Measurements from ENCODE around the gene NTMT1.

The NTMT1 gene

DNA sequence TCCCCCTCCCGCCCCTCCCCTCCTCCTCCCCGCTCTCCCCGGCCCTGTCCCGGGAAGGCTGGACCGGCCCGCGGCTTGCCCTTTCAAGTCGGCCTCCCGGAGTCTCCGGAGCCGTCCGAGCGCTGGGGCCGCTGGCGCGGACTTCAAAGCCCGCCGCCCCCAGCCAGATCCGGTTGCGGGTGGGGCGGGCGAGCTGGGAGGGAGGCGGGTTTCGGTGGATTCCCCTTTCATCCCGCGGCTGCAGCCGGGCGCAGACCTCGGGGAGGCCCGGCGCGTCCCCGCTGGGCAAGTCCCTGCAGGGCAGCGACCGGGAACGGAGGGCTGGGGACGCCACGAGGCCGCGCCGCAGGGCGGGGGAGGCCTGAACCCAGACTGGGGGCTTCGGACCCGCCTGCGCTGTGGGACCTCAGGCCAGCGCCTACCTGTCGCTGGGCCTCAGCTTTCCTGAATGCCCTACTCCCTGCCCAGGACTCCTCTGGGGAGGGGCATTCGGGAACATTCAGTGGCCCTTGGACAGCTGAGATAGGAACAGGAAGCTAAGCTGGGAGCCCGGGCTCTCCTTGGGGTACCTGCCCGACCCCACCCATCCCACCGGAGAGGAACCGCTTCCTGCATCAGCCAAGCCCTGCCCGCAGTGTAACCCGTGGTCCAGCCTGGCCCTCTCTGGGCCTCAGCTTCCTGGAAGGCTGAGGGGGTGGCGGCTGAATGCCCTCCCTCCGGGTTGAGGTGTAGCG lies 28.4 kb upstream of the NTMT1 start:
- DNase-seq: peak; percentile 43 to 48

DNA sequence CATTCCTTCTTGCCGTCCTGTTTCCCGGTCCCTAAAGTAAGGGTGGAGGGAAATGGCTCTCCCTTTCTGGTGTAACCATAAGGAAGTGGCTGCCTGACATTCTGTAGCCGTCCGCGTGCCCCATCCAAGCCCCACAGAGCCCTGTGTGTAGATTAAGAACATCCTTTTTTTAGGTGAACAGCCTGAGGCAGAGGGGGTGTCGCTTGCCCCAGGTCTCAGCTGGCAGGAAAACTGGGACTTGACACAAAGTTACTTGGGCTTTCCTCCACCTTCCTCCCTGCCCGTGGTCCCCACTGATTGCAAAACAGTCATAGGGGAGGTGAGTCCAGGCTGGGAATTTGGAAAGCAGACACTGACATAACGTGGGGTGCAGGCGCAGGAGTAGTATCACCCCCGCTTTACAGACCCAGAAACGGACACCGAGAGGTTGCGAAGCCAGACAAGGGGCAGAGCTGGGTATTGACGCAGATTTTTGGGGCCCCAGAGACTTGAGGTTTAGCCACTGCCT lies 27.8 kb upstream of the NTMT1 start:
- DNase-seq: no peak

DNA sequence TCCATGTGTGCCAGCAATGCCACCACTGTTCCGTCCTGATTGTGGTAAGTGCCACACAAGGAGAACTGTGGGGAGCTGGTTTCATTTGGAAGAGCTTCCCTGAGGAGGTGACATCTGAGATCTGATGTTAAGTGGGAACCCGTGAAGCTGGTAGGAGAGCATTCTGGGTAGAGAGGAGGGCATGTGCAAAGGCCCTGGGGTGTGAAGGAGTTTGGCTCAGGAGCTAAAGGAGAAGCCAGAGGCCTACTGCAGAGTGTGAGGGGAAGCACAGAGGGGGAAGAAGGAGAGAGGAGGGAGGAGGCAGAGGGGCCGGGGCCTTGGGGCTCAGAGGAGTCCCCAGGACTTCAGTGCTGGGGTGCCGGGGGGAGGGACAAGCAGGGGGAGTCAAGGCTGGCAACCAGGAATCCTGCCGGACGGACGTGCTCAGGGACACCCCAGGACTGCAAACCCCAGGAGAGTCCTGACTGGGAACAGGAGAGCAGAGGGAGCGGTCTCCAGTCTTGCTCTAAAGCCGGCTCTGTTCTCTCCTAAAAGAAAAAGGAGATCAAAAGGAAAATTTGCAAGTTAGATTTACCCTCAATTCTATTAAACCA lies 24.8 kb upstream of the NTMT1 start:
- no peak for DNase-seq

DNA sequence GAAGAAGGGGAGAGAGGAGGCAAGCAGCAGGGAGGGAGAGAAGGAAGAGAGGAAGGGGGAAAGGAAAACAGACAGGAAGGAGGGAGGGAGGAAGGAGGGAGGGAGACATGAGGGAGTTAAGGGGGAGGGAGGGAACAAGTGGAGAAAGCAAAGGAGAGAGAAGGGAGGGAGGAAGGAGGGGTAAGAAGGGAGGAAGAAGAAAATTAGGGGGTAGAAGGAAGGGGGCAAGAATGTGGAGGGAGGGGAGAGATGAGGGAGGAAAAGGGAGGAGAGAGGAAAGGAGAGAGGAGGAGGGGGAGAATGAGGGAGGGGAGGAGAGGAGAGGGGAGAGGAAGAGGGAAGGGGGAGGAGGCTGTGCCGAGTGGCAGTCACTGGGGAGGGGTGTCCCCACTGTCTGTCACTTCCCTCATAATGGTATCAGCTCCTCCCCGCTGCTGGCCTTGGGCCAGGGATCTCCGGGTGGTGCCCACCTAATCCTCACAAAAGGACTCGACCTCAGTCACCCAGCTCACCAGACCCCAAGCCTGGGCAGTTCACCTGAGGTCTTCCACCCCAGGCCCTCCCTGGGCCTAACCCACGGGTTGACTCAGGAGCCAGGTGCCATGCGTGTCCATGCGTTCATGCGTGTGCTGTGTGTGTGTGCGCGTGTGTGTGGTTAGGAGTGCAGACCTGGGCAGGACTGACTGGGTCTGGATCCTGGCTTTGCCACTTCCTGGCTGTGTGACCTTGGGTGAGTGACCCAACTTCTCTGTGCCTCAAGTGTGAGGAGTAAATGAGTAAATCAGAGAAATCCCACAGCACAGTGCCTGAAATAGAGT lies 23.2 kb upstream of the NTMT1 start:
- no peak for DNase-seq

DNA sequence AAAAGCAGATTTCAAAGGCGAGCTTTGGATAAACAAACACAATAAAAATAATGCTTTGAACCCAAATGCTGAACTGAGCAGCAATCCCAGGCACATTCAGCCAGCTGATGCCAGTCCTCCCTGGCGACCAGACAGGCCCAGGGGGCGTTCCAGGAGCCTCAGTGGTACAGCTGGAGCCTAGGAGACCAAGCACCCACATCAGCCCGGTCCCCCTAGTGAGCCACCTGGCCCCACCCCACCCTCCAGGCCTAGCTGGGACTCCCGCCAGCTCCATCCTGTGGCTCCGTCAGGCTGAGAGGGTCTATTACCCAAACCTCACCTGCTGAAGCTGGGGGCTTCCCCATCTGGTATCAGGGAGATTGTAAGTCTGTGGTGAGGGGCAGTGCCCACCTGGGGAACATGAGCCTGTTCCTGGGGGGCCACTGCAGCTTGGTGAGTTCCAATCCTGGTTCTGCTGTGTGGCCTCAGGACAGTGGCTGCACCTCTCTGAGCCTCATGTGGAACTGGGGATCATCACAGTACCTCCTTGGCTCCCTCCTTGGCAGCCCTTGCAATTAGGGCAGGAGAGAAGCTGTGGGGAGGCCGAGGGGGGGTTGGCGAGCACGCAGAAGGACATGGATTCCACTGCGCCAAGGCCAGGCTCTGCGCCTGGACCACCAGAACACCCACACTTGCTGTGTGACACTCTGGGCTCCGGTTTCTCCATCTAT lies 21.8 kb upstream of the NTMT1 start:
- DNase-seq: no peak

DNA sequence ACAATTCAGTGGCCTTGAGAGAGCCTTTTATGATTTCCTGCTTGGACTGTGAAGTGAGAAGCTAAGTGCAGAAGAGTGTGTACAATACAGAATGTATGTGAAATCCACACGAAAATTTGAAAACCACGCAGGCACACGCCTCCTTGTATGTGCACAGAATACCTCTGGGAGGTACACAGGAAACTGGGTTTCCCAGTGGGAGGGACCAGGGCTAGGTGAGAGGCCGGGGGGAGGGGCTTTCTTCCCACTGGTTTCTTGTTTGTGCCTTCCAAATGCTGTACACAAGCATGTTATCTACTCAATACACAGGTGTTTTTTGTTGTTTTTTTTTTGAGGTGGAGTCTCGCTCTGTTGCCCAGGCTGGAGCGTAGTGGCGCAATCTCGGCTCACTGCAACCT lies 21.2 kb upstream of the NTMT1 start:
- DNase-seq: no peak

DNA sequence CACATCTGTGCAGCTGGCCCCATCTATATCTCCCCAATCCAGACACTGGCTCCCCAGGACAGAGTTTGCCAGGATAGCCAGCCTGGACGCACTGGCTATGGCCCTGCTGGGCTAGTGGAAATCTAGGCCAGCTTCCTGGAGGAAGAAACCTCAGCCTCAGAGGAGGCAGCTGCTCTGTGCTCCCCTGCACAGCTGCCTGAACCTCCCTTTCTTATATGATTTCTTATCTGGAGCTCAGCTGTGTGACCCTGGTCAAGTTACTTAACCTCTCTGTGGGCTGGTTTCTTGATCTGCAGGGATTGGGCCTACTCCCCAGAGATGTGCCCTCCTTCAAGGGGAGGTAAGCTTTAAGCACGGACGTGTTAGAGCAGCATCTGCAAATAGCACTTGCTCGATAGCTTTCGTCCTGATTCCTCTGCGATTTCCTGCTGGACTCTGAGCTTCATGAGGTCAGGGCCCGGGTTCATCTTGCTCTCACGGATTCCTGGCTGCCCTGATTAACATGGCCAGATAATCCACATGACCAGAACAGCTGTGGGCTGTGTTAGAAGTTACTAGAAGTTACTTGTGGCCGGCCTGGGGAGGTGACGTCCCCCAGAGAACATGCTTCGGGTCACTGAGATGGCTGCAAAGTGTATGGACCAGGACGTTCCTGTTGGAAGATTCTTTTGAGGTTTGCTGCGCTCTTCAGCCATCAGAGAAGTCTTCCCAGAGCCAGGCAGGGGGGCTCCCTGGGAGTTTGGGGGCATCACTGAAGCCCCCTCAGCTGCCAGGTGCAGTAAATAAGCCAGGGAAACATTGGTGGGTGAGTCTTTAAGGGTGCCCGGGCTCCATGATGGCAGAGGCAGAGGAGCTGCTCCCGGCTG lies 19.6 kb upstream of the NTMT1 start:
- no peak for DNase-seq

DNA sequence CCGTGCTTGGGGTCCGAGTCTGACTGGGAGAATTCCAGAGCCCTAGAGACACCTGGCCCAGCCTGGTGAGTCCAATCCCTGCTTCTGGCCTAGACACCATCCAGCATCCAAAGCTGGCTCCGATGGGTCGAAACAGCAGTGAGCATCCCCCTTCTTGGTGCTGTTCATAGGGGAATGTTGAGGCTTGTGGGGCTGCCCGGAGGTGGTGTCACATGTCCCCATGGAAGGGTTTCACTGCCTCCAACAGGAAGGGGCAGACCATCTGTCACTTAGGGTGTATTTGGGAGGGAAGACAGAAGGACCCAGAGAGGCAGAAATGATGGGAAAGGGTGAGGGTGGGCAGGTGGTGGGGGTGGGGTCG lies 19.0 kb upstream of the NTMT1 start:
- no peak for DNase-seq

DNA sequence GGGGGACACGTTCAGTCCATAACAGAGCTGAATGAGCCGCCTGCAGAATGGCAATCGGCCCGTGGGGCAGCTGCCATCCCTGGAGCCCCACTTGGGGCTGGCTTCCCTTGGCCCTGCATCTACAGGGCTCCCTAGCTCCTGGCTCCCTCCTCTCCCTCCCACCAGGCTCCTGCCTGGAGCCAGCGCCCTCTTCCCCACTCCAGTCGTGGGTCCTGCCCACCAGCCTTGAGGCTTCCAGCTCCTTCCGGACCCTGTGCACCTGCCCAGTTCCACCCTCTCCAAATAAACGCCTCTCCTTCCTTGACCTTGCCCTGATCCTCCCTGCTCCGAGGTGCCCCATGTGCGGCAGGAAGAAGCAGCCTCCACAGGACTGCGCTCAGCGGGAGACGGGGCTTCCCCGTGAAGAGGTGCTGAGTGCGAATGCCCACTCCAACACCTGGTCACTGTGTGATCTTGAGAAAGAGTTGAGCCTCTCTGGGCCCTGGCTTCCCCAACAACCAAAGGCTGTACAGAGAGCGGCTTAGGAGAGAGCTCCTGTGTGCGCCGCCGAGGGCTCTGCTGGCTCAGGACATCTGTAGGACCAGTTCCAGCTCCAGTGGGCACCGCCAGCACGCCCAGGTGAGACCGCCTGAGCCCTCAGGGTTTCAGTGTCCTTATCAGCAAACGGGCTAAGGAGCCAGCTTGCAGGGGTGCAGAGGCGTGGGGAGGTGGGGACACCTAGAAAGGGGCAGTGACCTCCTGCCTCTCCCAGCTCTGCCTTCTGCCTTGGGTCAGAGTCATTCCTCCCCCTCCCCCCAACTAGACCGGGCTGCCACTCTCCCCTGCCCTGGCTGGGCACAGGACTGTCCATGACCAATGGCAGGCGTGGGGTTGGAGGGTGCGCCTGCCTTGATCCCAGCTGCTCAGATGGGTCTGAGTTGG lies 17.1 kb upstream of the NTMT1 start:
- DNase-seq: no peak

DNA sequence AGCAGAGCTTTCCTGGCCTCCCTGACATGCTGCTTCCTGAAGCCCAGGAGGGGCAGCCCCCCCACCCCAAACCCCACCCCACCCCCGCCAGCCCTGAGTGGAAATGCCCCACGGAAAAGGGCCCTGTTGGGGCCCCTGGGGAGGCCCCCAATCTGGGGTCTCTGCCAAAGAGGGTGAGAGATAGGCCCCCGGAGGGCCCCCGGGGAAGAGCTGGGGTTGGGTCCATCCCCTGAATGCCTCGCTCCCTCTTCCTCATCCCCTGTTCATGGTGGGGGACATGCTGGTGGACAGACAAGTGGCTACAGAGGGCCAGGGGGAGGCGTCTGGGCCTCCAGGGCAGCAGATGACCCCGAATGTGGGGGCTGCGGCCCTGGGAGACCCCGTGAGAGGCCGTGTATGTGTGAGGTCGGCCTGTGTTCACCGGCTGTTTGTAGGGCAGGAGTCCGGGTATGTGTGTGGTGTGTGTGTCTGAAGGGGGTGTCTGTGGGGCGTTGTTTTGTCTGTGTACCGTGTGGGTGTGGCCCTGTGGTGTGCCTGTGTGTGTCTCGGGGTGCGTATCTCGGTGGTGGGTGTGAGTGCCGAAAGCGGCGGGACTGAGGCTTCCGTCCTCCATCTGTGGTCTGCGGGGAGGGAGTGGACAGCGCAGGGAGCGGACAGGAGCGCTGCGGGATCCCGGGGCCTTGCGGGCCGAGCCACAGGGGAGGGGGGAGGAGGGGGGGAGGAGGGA lies 16.3 kb upstream of the NTMT1 start:
- DNase-seq: peak; percentile 83 to 85

DNA sequence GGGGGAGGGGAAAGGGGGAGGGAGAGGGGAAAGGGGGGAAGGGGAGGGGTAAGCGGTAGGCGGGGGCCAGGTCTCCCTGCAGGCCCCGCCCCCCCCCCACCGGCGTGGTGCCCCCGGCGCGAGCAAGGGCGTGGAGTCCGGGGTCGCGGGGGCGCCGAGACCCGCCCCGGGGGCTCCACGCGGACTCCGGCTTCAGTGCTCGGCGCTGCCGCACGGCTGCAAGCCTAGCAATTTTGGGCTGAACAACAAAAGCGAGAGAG lies 15.8 kb upstream of the NTMT1 start:
- peak in 1 of 2 donors; percentile 26 for DNase-seq

DNA sequence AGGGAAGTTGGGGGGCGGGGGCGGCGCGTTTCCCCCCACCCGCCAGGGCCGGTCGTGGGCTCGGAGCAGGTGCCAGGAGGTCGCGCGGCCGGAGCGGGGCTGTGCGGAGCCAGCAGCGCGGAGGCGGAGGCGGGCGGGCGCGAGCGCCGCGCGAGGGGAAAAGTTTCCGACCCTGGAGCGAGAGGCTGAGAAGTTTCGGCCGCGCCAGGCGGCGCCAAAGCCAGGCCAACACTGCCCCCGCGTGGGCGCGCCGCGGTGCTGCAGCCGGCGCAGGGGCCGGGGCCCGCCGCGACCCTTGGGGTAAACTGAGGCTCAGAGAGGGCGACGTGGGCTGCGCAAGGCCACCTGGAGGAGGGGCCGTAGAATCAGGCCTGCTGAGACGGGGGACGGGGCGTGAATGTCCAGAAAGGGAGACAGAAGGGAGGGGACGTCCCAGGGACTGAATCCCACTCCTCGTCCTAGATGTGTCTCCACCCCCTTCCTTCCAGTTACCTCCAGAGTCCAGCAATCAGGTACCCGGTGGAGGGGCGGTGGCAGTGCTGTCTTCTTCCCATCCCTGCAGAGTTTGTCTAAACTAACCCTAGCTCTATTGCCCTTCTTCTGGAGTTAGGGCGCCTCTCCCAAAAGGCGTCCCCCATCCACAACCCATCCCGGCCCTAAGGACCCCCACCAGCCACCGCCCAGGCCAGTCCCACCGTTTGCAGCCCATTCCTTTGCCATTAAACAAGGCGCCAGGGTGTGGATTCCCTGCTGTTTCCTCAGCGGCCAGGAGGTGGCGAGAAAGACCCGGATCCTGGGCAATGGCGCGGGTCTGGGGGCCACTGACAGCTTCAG lies 15.3 kb upstream of the NTMT1 start:
- peak; percentile 69 to 74 for DNase-seq

DNA sequence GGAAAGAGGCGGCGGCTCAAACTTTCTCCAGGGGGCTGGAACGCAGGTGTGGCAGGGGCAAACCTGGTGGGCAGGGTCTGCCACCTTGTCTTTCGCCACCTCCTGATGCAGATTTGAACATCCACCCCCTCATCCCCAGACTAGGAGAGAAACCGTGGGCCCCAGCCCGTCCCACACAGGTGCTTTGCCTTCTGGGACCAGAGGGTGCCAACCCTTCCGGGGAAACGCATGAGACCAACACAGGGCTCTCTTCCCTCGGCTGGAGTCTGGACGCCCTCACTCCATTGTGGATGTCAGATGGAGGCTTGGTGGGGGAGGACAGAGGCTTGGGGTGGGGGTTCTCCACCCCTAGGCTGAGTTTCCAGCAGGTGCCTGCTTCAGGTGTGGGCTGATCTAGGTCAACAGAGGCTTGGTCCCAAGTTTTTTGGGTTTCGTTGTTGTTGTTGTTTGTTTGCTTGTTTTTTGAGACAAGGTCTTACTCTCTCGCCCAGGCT lies 14.6 kb upstream of the NTMT1 start:
- no peak for DNase-seq

DNA sequence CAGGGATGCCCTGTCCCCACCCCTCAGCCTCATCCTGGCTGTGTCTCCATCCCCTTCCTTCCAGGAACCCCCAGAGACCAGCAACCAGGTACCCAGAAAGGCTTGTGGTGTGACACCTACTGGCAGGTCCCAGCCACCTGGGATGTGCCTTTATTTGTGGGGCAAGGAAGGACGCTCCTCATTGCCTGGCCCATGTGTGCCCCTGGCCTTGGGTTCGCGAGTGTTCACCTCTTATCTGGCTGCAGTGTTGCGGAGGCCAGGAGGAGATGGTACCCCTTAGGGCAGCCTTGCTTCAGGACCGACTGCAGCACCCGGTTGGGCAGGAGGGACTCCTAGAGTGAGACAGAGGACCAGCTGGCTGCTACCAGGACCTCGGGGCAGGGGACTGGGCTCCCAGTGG lies 13.8 kb upstream of the NTMT1 start:
- no peak for DNase-seq

DNA sequence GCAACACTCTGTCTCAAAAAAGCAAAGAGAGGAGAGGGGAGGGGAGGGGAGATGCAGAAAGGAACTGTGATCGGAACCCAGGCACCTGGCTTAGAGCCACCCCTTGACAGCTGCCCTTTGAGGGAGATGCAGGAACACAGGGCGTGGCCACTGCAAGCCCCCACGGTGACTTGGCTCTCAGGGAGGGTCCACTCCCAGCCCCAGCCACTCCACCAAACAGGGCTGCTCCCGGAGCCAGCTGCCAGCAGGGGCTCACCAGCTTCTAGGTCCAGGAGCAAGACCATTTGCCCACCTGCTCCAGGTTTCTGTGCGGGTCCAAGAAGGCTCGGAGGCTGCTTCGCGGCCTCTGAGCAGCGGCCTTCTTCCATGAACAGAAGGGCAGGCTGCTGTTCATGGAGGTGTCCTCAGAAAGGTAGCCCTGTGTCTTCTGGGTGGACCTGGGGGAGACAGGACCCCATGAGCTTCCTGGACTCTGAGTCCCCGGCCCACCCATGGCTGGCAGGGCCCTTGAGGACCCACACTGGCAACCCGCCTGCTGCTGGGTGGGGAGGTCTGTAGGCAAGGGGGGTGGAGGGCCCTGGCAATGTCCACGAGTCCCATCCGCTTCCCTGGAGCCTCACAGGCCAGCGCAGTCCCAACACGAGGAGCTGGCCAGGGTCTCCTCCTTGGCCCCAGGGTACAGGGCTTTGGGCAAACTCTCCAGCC lies 13.0 kb upstream of the NTMT1 start:
- DNase-seq: no peak

DNA sequence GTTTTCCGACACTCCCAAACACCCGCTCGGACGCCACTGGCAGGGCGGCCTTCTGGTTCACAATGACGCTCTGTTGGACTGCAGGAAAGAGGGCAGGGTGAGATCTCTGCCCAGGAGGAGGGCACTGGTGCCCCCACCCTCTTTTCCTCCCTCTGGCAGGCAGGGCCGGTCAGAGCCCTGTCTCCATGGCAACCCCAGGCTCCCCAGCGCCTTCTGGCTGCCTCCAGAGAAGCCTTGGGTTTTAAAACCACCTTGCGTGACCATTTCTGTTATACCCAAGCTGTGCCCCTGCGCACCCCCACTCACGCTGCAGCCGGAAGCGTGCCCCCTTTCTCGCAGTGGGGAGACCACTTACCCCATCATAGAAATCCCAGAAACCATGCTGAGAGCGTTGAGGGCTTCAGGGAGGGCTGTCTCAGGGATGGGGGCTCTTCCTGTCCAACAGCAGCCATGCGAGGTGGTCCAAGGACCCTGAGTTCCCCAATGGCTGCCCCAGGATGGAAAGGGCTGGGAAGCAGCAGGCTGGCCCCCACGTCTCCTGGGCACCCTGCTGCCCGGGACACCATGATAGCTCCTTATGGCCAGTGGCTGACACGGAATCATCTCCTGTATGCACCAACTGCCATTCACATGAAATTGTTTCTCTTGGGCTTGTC lies 12.3 kb upstream of the NTMT1 start:
- DNase-seq: no peak

DNA sequence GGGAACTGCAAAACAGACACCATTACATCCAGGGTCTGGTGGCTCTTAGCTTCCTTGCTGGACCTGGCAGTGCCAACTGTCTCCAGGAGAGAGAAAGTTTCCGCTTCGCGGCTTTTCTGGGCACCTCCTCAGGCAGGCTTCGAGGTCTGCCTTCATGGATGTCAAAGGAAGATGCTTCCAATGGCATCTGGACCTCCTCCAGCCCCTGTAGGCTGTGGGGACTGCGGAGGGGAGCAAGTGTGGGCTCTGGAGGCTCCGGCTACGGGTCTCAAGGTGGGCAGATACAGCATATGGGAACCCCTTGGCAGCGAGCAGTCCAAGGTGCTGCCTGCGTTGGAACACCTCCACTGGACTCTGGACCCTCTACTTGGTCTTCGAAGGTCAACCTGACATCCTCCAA lies 11.0 kb upstream of the NTMT1 start:
- DNase-seq: no peak

Measured in CD4-positive, alpha-beta T cell treated with Interleukin-1 beta for 1 hour (primary cell).